Right lobe of liver (tissue), 6 donors: ENCODE data around the gene TFF1. TPM values are rescaled to one million over a fixed set of nuclear protein-coding genes. Genes with fewer than 3 reads are reported as not detected.

Experiments
- ATAC-seq, 4 donors: fragments of 200-7000 bp; cut with Tn5 transposase; one replicate each; pipeline ENCODE4 v1.9.1; 2020; ENCODE audit warnings: mild to moderate bottlenecking in 4 of 4, moderate library complexity in 4 of 4
- DNase-seq, 3 donors: peaks; one replicate each; pipeline ENCODE4 v3.0.0-alpha.2; 2020
- H3K27ac ChIP-seq, 3 donors: fragments of 200-600 bp; one replicate each; pipeline ENCODE4 v1.8.0; 2022
- H3K27me3 ChIP-seq, 2 donors: fragments of 200-600 bp; one replicate each; pipeline ENCODE4 v1.8.0; 2022
- H3K36me3 ChIP-seq, 4 donors: fragments of 200-600 bp; sonication (generic) in 1 of 4; one replicate each; pipeline versions ENCODE4 v1.5.1 to v1.8.0; 2017 to 2022; ENCODE audit warnings: control low read depth in 1 of 4
- H3K4me1 ChIP-seq, 4 donors: fragments of 200-600 bp; sonication (generic) in 1 of 4; one replicate each; pipeline versions ENCODE4 v1.5.1 to v1.8.0; 2017 to 2022; ENCODE audit warnings: control low read depth in 1 of 4
- H3K4me3 ChIP-seq, 3 donors: fragments of 200-600 bp; one replicate each; pipeline ENCODE4 v1.8.0; 2022
- H3K9me3 ChIP-seq, 4 donors: fragments of 200-600 bp; sonication (generic) in 1 of 4; one replicate each; pipeline versions ENCODE4 v1.5.1 to v1.8.0; 2017 to 2022; ENCODE audit warnings: control low read depth in 1 of 4
- CTCF ChIP-seq, 4 donors: fragments of 200-600 bp in 3 of 4; fragments of 450-650 bp in 1 of 4; IDR thresholded peaks; one replicate each; pipeline versions ENCODE4 v1.5.1 to v1.8.0; 2016 to 2022; ENCODE audit warnings: antibody characterized with exemption in 4 of 4, mild to moderate bottlenecking in 2 of 4
- POLR2A ChIP-seq: fragments of 450-650 bp; IDR thresholded peaks from one replicate; pipeline ENCODE4 v1.6.1; 2017; ENCODE audit warnings: antibody characterized with exemption, mild to moderate bottlenecking
- WGBS: methylation state at CpG from one replicate; pipeline ENCODE4 v1.1.6; 2018; ENCODE audit warnings: low coverage, low lambda C conversion rate; ENCODE audit not compliant: insufficient coverage; ENCODE audit errors: missing lambda C conversion rate; 5-methylcytosine and 5-hydroxymethylcytosine counted together
- intact Hi-C, 2 donors: fragments of 100-400 bp; cut with DNase I; formaldehyde crosslinking; loops; one replicate each; pipeline versions ENCODE4 v1.11.2 to v1.14.1; 2022
- total RNA-seq, 6 experiments: library from RNA; depleted of rRNA in 2 of 6; stranded (reverse); fragments of >200 nt in 2 of 6; fragmentation: NEBNext Ultra II Directional in 3 of 6; extraction: Animal tissue kit (Norgen Biotek cat#: 25700) in 3 of 6; gene quantifications; one replicate each; pipeline versions ENCODE4 v1.1.0 to v1.2.4, GENCODE V29; 2016 to 2023
- donor health status: DM: no; HTN: yes; CAD: no.
- donor health status: DM: no; HTN: no; CAD: no.
- donor health status: DM: no; HTN: no; CAD: no.
- donor health status: DM: no; HTN: yes; CAD: no.
- donor health status: DM: no; HTN: yes; CAD: no.

The TFF1 gene
- total RNA-seq, 6 experiments from 2014 or later: not detected

- Histone ChIP-seq H3K4me1 (no peaks in the 10 kb centered on the region), H3K27ac (no peak overlapping the region), H3K27me3 (no peaks in the 10 kb centered on the region), H3K36me3 (no peaks in the 10 kb centered on the region), H3K9me3 (no peaks in the 10 kb centered on the region), H3K4me3 (no peak overlapping the region)
- ATAC-seq: peak; percentile 32 to 50 (median 36)
- peak in 1 of 3 donors; percentile 28 for DNase-seq
- 69% methylated on average over 5 of the region's 10 CpGs for WGBS
- TF ChIP-seq POLR2A (no peak), CTCF (IDR thresholded peaks at IDR 0.05) (no peak)
- intact Hi-C loops: no loop called here
Observed at GRCh38 chr21:42406201-42406621, 39.9 kb upstream of the TFF1 start.

GRCh38 chr21:42405064-42406013 lies 39.0 kb upstream of the TFF1 start:
- no peak overlapping the region for H3K27ac ChIP-seq
- no peaks in the 10 kb centered on the region for H3K36me3 ChIP-seq
- no peak for ATAC-seq
- 85% methylated on average over 10 of the region's 23 CpGs for WGBS
- intact Hi-C loops: no loop called here
- H3K9me3 ChIP-seq: no peaks in the 10 kb centered on the region
- peak in 1 of 3 donors; percentile 32 for DNase-seq
- H3K4me3 ChIP-seq: no peak overlapping the region
- TF ChIP-seq POLR2A (no peak), CTCF (IDR thresholded peaks at IDR 0.05) (no peak)
- H3K4me1 ChIP-seq: no peaks in the 10 kb centered on the region
- no peaks in the 10 kb centered on the region for H3K27me3 ChIP-seq

- Histone ChIP-seq H3K27me3 (no peaks in the 10 kb centered on the region), H3K4me3 (no peak overlapping the region), H3K27ac (no peak overlapping the region), H3K4me1 (no peaks in the 10 kb centered on the region), H3K9me3 (no peaks in the 10 kb centered on the region), H3K36me3 (no peaks in the 10 kb centered on the region)
- WGBS: 64% methylated on average over 3 of the region's 10 CpGs
- ATAC-seq: no peak
- peak in 1 of 3 donors; percentile 13 for DNase-seq
- intact Hi-C loops: no loop called here
- TF ChIP-seq CTCF (IDR thresholded peaks at IDR 0.05): no peak
- no peak for TF ChIP-seq POLR2A
Observed at GRCh38 chr21:42404539-42404938, 38.2 kb upstream of the TFF1 start.

GRCh38 chr21:42403611-42404231 lies 37.4 kb upstream of the TFF1 start, which contains the start of gene UBASH3A:
Gene UBASH3A, plus strand, starts transcription at chr21:42403902. Its CDS starts 44 bp downstream, at chr21:42403946.
- Histone ChIP-seq H3K36me3 (no peaks in the 10 kb centered on the region), H3K4me3 (no peak within 1 kb of the TSS), H3K4me1 (no peaks in the 10 kb centered on the region), H3K9me3 (no peaks in the 10 kb centered on the region), H3K27me3 (no peaks in the 10 kb centered on the region), H3K27ac (no peak within 1 kb of the TSS)
- intact Hi-C loops: no loop called here
- DNase-seq: no peak
- ATAC-seq: peak in 3 of 4 donors; percentile 19 to 48 (median 45)
- 56% methylated on average over 11 of the region's 21 CpGs for WGBS
- TF ChIP-seq CTCF (IDR thresholded peaks at IDR 0.05) (no peak), POLR2A (no peak)
